Measurements from ENCODE around the gene RGL3.
"Not testable (repeated sequence)": the region's sequence is repeated elsewhere in the genome, so short reads cannot be mapped to it uniquely, and the experiment has no call there.

Gene RGL3

DNA sequence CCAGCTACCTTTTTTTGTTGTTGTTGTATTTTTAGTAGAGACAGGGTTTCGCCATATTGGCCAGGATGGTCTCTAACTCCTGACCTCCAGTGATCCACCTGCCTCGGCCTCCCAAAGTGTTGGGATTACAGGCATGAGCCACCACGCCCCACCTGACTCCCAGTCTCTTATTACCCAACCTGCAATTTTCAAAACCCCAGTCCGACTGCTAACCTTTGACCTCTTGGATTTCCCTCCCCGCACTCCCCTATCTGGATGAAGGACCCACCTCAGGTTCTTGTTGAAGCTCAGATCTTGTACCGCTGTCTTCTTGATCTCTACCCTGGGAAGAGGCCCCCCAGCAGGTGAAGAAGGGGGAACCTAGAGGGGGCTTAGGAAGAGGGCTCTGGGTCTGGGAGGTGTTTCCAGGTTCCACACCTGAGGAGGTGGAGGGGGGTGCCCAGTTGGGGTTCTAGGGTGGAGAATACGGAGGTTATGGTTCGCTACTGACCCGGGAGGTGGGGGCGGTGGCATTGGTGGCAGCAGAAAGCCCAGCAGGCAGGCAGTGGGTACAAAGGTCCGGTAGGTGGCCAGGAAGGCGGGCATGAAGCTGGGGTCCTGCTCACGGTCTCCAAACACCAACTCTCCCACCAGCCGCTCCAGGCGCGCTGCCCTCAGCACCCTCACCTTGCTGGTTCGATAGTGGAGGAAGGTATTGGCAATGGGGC, 2.6 kb downstream of the RGL3 start:
- DNase-seq (ENCODE audit: low read depth) = no peak
- TF ChIP-seq, protein P1, sequence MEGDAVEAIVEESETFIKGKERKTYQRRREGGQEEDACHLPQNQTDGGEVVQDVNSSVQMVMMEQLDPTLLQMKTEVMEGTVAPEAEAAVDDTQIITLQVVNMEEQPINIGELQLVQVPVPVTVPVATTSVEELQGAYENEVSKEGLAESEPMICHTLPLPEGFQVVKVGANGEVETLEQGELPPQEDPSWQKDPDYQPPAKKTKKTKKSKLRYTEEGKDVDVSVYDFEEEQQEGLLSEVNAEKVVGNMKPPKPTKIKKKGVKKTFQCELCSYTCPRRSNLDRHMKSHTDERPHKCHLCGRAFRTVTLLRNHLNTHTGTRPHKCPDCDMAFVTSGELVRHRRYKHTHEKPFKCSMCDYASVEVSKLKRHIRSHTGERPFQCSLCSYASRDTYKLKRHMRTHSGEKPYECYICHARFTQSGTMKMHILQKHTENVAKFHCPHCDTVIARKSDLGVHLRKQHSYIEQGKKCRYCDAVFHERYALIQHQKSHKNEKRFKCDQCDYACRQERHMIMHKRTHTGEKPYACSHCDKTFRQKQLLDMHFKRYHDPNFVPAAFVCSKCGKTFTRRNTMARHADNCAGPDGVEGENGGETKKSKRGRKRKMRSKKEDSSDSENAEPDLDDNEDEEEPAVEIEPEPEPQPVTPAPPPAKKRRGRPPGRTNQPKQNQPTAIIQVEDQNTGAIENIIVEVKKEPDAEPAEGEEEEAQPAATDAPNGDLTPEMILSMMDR (IDR thresholded peaks at IDR 0.05; ENCODE audit: low read length, missing control alignments) = no peak
- no peak overlapping the region for H3K4me3 ChIP-seq (replicated peaks; ENCODE audit: low read depth, low read length)

DNA sequence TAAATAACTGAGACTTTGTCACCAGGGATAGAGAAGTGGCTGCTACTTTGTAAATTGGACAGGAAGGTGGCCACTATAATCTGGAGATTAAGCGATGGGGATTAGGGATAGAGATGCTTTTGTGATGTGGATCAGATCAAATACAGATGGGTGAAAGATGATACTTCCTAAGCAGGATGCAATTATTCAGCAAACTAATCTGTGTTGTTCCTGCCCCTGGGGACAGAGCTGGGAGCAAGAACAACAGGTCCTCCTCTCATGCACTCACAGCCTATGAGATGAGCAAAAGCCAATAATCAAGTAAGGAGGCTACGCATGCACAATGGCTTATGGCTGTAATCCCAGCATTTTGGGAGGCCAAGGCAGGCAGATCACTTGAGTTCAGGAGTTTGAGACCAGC, 4.6 kb downstream of the RGL3 start:
- DNase-seq (ENCODE audit: low read depth) = no peak

DNA sequence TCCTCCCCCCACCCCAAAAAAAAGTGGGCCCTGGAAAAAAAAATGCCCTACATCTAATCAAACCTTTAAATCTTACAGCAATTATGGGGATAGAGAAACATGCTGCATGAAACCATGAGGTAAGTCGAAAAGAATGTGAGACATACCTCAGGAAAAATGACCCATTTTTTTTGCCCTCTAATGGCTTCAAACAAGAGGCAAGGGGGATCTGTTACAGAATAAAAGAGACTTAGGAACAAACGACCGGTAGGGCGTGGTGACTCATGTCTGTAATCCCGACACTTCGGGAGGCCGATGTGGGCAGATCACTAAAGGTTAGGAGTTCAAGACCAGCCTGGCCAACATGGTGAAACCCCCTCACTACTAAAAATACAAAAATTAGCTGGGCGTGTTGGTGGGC, 8.4 kb downstream of the RGL3 start:
- TF ChIP-seq, protein P1 (IDR thresholded peaks at IDR 0.05; ENCODE audit: low read length, missing control alignments) = no peak
- no peak overlapping the region for H3K4me3 ChIP-seq (replicated peaks; ENCODE audit: low read depth, low read length)
- DNase-seq (ENCODE audit: low read depth) = peak; percentile 11

More for the DNA sequence above, 4.6 kb downstream of the RGL3 start:
- TF ChIP-seq, protein P1 (IDR thresholded peaks at IDR 0.05; ENCODE audit: low read length, missing control alignments) = no peak
- no peak overlapping the region for H3K4me3 ChIP-seq (replicated peaks; ENCODE audit: low read depth, low read length)

DNA sequence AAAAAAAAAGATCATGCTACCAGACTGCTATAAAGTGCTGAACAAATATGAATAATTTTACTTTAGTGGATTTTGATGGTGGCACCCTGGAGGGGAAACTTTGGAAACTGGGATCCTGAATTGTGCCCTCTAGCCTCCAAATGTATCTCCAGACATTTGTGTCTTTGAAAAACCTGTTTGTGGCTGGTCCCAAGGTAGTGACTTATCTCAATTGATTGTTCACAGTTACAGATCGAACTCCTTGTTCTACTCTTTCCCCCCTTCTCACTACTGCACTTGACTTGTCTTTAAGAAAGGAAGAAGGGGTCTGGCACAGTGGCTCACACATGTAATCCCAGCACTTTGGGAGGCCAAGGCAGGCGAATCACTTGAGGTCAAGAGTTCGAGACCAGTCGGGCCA, 10.5 kb downstream of the RGL3 start:
- TF ChIP-seq, protein P1 (IDR thresholded peaks at IDR 0.05; ENCODE audit: low read length, missing control alignments) = no peak
- H3K4me3 ChIP-seq (replicated peaks; ENCODE audit: low read depth, low read length) = no peak overlapping the region
- no peak for DNase-seq (ENCODE audit: low read depth)

DNA sequence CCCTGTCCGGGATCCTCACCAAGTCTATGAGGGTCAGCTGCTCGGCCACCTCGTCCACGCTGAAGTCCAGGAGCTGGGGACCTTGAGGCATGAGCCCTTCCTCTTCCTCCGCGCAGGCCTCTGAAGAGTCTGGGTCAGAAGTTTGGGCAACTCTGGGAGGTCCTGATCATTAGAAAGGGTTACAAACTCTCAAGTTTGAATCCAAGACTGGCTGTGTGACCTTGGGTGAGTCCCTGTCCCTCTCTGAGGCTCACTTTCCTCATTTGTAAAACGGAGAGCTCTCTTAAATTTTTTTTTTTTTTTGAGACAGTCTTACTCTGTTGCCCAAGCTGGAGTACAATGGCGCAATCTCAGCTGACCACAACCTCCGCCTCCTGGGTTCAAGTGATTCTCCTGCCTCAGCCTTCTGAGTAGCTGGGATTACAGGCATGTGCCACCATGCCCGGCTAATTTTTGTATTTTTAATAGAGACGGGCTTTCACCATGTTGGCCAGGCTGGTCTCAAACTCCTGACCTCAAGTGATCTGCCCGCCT, 12.3 kb downstream of the RGL3 start:
- not testable (repeated sequence) for H3K4me3 ChIP-seq (replicated peaks; ENCODE audit: low read depth, low read length); DNase-seq (ENCODE audit: low read depth)

DNA sequence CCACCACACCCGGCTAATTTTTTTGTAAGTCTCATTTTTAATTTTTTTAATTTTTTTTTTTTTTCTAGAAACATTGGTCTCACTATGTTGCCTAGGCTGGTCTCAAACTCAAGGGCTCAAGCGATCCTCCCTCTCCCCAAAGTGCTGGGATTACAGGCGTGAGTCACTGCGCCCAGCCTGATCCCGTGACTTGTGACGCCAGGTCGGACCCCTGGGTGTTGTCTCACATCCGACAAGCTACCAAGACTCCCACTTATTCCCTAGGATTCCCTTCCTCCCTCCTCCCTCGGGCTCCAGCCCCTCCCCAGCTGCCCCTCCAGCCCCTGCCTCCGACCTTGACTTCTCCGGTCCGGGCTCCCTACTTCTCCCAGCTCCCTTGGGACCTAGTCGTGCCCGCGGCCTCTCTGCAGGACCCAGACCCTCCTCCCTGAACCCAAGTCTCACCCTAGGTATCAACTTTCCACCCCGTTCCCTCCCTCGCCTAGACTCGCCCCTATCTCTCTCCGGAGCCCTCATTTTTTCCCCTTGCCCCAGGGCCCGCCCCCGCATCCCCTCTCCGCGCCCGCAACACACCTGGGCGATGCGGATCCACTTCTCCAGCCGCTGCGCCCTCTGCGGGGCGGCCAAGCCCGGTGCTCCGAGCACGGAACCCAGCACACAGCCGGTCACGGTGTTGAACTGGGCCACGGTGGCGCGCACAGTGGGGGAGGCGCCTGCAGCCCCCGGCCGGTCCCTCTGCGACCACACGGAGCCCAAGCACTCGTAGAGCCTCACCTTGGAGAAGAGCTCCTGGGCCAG, 13.1 kb downstream of the RGL3 start:
- DNase-seq (ENCODE audit: low read depth) = peak; percentile 56
- H3K4me3 ChIP-seq (replicated peaks; ENCODE audit: low read depth, low read length) = peak overlapping the region; percentile 14
- TF ChIP-seq, protein P1 (IDR thresholded peaks at IDR 0.05; ENCODE audit: low read length, missing control alignments) = peak; percentile 41

- TF ChIP-seq, protein P1 (IDR thresholded peaks at IDR 0.05; ENCODE audit: low read length, missing control alignments) = no peak
- H3K4me3 ChIP-seq (replicated peaks; ENCODE audit: low read depth, low read length) = no peak overlapping the region
- DNase-seq (ENCODE audit: low read depth) = no peak
Measured at GRCh38 chr19:11404588-11405222, 14.4 kb downstream of the RGL3 start.

Measured in fibroblast of pulmonary artery (primary cell).